Peyer's patch (tissue), 4 donors: ENCODE data around the gene GPR65.

Source experiments
- CTCF ChIP-seq, 6 experiments: fragments of 450-650 bp in 4 of 6; fragments of 200-600 bp in 2 of 6; sonication (generic) in 1 of 6; IDR thresholded peaks; one replicate each; pipeline ENCODE4 v1.5.1; 2017 to 2019; ENCODE audit warnings: antibody characterized with exemption in 6 of 6, mild to moderate bottlenecking in 3 of 6, moderate library complexity in 1 of 6
- POLR2A ChIP-seq, 2 donors: fragments of 450-650 bp; IDR thresholded peaks; one replicate each; pipeline ENCODE4 v1.5.1; 2017; ENCODE audit warnings: antibody characterized with exemption in 2 of 2, mild to moderate bottlenecking in 2 of 2, moderate library complexity in 2 of 2

GRCh38 chr14:87955501-87955900, 49.4 kb upstream of the GPR65 start:
- TF ChIP-seq CTCF (IDR thresholded peaks at IDR 0.05) = no peak
- TF ChIP-seq POLR2A (IDR thresholded peaks at IDR 0.05) = no peak
